Skeletal muscle tissue (tissue), 4 donors: Measurements from ENCODE around the gene RTP3. TPM values are rescaled to one million over a fixed set of nuclear protein-coding genes. Genes with fewer than 3 reads are reported as not detected.

Experiments used
- H3K27ac ChIP-seq: one replicate; pipeline ENCODE4 v1.7.0; 2013; ENCODE audit warnings: mild to moderate bottlenecking, low read depth, low read length, inconsistent platforms
- H3K27me3 ChIP-seq, 3 donors: one replicate each; pipeline ENCODE4 v1.7.0; 2013; ENCODE audit warnings: low read length in 3 of 3; ENCODE audit not compliant: control insufficient read depth in 3 of 3, insufficient read depth in 3 of 3
- H3K36me3 ChIP-seq, 3 donors: one replicate each; pipeline ENCODE4 v1.7.0; 2013; ENCODE audit warnings: low read length in 3 of 3; ENCODE audit not compliant: control insufficient read depth in 3 of 3, insufficient read depth in 3 of 3
- H3K4me1 ChIP-seq, 3 donors: one replicate each; pipeline ENCODE4 v1.7.0; 2013; ENCODE audit warnings: low read length in 3 of 3, mild to moderate bottlenecking in 3 of 3; ENCODE audit not compliant: control insufficient read depth in 3 of 3, insufficient read depth in 3 of 3
- H3K4me3 ChIP-seq, 3 donors: one replicate each; pipeline ENCODE4 v1.7.0; 2013; ENCODE audit warnings: low read length in 3 of 3
- H3K9ac ChIP-seq, 3 donors: one replicate each; pipeline ENCODE4 v1.7.0; 2013; ENCODE audit warnings: low read length in 3 of 3, mild to moderate bottlenecking in 3 of 3, moderate library complexity in 2 of 3, low read depth in 1 of 3
- H3K9me3 ChIP-seq, 3 donors: one replicate each; pipeline ENCODE4 v1.7.0; 2013; ENCODE audit warnings: low read length in 3 of 3; ENCODE audit not compliant: control insufficient read depth in 3 of 3
- total RNA-seq: library from RNA; depleted of rRNA; stranded (reverse); fragments of >200 nt; gene quantifications from one replicate; pipeline ENCODE4 v1.2.3, GENCODE V29; 2014
- donor health status: Osteomylitis.

RTP3 gene
- total RNA-seq, 1 donor from 2014 or later, result under 0.01 TPM

DNA sequence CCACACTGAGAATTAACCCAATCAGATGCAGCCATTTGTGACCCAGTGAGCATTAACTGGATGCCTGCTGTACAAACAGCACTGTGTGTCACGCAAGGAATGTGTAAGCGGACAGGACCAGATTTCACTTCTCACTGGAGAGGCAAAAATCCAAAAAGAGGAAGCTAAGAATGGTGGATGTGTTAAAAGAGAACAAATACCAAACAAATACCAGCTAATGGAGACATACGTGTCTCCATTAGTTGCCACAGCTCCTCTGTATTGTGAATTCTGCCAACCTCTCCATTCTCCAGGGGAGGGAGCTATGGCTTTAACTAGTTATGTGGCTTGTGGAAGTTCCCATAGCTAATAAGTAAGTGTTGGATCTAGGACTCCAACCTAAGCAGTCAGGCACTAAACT is 35.7 kb upstream of the RTP3 start:
- Histone ChIP-seq H3K27me3 (peaks cover 0 to 22% (median 17%) of the 10 kb centered on the region in 3 donors), H3K4me3 (no peak overlapping the region), H3K36me3 (no peaks in the 10 kb centered on the region), H3K4me1 (peaks cover 6 to 10% (median 8%) of the 10 kb centered on the region in 3 donors), H3K9ac (no peak overlapping the region), H3K9me3 (no peaks in the 10 kb centered on the region), H3K27ac (no peak overlapping the region)

GRCh38 chr3:46462511-46462910 is 35.3 kb upstream of the RTP3 start:
- Histone ChIP-seq H3K4me1 (peaks cover 7 to 10% (median 8%) of the 10 kb centered on the region in 3 donors), H3K9ac (no peak overlapping the region), H3K27me3 (peaks cover 0 to 22% (median 17%) of the 10 kb centered on the region in 3 donors), H3K9me3 (no peaks in the 10 kb centered on the region), H3K4me3 (no peak overlapping the region), H3K27ac (no peak overlapping the region), H3K36me3 (no peaks in the 10 kb centered on the region)

DNA sequence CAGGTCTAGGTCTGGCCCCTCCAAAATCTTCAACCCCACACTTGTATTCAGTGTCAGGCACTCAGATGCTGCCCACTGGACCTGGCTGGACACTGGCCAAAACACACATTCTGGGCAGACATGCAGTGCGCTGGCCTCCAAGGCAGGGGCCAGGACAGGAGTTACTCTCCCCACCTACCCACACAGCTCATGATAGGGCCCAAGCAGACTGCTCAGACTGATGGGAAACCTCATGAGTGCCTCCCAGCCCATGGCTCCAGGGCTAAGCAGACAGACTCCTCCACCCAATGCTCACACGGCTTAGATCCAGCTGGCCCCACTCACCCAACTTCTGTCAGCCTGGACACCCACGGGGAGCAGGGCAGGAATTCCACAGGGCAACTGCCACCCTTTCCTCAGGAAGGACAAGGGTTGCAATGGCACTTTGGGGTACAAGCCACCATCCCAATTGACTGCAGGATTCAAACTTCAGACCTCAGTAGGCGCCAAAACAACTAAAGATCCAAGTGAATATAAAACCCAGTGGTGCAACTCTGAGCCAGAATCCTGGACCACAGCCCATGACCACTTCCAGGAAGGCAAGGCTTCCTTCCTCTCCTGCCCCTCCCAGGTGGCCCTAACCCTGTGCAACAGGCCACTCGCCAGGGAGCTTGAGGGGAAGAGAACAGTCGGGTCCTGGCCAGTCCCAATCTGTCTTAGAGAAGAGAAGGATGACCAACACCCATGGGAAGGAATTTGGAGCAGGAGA is 34.5 kb upstream of the RTP3 start:
- Histone ChIP-seq H3K9me3 (no peaks in the 10 kb centered on the region), H3K27me3 (peaks cover 0 to 22% (median 17%) of the 10 kb centered on the region in 3 donors), H3K36me3 (no peaks in the 10 kb centered on the region), H3K4me3 (peak overlapping the region in 2 of 3 donors; percentile 12 to 52), H3K27ac (no peak overlapping the region), H3K9ac (no peak overlapping the region), H3K4me1 (peaks cover 12 to 15% (median 14%) of the 10 kb centered on the region in 3 donors)

GRCh38 chr3:46463868-46464241 is 33.9 kb upstream of the RTP3 start:
- Histone ChIP-seq H3K9me3 (no peaks in the 10 kb centered on the region), H3K9ac (peak overlapping the region in 1 of 3 donors; percentile 19), H3K4me1 (peaks cover 18 to 21% (median 20%) of the 10 kb centered on the region in 3 donors), H3K36me3 (no peaks in the 10 kb centered on the region), H3K27me3 (peaks cover 0 to 22% (median 17%) of the 10 kb centered on the region in 3 donors), H3K27ac (no peak overlapping the region), H3K4me3 (peak overlapping the region in 2 of 3 donors; percentile 12 to 29)

DNA sequence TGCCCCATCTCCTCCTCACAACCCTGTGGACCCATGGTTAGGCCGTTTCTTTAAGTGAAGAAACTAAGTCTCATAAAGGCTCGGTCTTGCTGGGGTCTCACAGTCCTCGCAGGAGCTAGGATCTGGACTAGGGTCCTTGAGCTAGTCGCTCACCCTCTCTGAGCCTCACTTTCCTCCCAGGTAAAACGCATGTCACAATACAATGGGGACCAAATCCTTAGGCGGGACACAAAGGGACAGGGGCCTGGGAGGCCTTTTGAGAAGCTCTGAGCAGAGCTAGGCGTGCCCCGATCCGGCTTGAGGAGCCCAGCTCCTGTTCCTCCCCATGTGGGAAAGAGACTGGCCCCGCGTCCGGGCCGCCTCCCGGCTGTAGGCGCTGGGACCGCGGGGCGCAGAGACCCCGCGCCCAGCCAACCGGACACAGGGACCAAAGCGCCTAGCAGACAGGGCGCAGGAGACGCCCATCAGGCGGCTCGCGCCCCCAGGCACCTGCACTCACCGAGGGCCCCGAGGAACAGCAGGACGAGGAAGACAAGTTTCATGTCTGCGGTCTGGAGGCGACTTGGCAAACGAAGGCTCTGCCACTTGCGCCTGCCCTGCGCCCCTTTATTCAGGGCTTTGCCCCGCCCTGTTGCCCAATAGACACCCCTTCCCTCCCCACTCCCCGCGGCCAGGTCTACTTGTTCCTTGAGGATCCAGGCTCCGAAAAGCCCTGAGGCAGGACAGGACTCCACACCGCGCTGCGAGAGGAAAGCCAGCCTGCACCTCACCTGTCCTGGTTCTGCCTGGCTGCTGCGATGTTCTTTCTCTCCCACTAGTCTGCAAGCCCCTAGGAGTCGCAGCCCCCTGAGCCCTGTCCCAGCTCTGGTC is 33.2 kb upstream of the RTP3 start, which contains the start of gene LTF:
LTF (minus strand) TSS at position 580 of the 870 bp plus-strand sequence; CDS start at position 542, 38 bp downstream.
- Histone ChIP-seq H3K27ac (no peak within 1 kb of the TSS), H3K9ac (peak within 1 kb of the TSS in 1 of 3 donors; percentile 19), H3K9me3 (no peaks in the 10 kb centered on the region), H3K27me3 (peaks cover 0 to 22% (median 17%) of the 10 kb centered on the region in 3 donors), H3K4me3 (peak within 1 kb of the TSS in 2 of 3 donors; percentile 12 to 29), H3K36me3 (no peaks in the 10 kb centered on the region), H3K4me1 (peaks cover 25 to 28% (median 27%) of the 10 kb centered on the region in 3 donors)

- no peak overlapping the region for H3K27ac ChIP-seq
- no peak overlapping the region for H3K4me3 ChIP-seq
- H3K9ac ChIP-seq, result no peak overlapping the region
- H3K9me3 ChIP-seq, result no peaks in the 10 kb centered on the region
- H3K27me3 ChIP-seq, result peaks cover 0 to 22% (median 17%) of the 10 kb centered on the region in 3 donors
- H3K4me1 ChIP-seq, result peaks cover 31 to 34% (median 33%) of the 10 kb centered on the region in 3 donors
- H3K36me3 ChIP-seq, result no peaks in the 10 kb centered on the region
Observed at GRCh38 chr3:46465196-46465520, 32.6 kb upstream of the RTP3 start.

GRCh38 chr3:46466273-46466672 is 31.5 kb upstream of the RTP3 start:
- no peaks in the 10 kb centered on the region for H3K36me3 ChIP-seq
- H3K4me3 ChIP-seq, result no peak overlapping the region
- no peak overlapping the region for H3K27ac ChIP-seq

DNA sequence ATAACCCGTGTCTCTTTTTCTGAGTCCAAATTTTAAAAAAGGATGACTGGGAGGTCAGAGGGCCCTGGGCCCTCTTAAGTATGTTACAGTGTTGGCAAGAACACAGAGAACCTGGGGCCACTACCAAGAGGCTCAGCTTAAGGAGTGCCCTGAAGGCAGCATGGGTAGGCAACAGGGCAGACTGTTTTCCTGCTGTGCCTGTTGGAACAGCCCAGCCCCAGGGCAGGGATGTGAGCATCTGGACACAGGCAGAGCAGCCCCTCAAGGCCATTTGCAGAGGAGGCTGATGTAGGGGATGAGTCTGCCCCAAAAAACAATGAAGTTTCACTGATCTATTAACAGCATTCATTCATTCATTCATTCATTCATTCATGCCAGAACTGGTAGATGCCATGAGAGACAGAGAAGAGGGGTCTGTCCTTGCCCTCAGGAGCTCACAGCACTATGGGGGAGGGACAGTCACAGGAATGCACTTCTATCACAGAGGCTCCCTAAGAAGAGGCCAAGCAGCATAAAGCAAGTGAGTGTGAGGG is 30.8 kb upstream of the RTP3 start:
- H3K27ac ChIP-seq, result no peak overlapping the region
- no peaks in the 10 kb centered on the region for H3K36me3 ChIP-seq
- H3K4me3 ChIP-seq, result no peak overlapping the region
- peaks cover 49 to 51% (median 49%) of the 10 kb centered on the region in 3 donors for H3K4me1 ChIP-seq
- H3K9ac ChIP-seq, result no peak overlapping the region
- H3K27me3 ChIP-seq, result peaks cover 0 to 21% (median 17%) of the 10 kb centered on the region in 3 donors
- H3K9me3 ChIP-seq, result no peaks in the 10 kb centered on the region

More at GRCh38 chr3:46466273-46466672, 31.5 kb upstream of the RTP3 start:
- Histone ChIP-seq H3K27me3 (peaks cover 0 to 22% (median 17%) of the 10 kb centered on the region in 3 donors), H3K4me1 (peaks cover 42 to 44% (median 42%) of the 10 kb centered on the region in 3 donors), H3K9me3 (no peaks in the 10 kb centered on the region), H3K9ac (no peak overlapping the region)

DNA sequence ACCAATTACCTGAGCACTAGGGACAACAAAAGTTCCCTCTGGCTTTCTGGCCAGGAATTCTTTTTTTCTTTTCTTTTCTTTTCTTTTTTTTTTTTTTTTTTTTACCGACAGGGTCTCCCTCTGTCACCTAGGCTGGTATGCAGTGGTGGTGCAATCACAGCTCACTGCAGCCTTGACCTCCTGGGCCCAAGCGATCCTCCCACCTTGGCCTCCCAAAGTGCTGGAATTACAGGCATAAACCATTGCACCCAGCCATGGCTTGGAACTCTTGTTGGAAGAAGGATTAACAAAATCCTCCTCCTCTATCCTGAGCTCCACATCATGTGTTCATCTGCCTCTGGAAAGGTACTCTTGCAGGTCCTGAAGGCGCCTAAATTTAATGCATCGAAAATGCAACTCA is 30.2 kb upstream of the RTP3 start:
- no peak overlapping the region for H3K27ac ChIP-seq
- H3K4me1 ChIP-seq, result peaks cover 52 to 54% (median 52%) of the 10 kb centered on the region in 3 donors
- H3K4me3 ChIP-seq, result no peak overlapping the region
- H3K9me3 ChIP-seq, result no peaks in the 10 kb centered on the region
- peaks cover 0 to 17% (median 16%) of the 10 kb centered on the region in 3 donors for H3K27me3 ChIP-seq
- no peak overlapping the region for H3K9ac ChIP-seq
- H3K36me3 ChIP-seq, result no peaks in the 10 kb centered on the region
